ENCODE results near the gene TRIO.

TRIO gene

GRCh38 chr5:14353726-14354474, 210.8 kb downstream of the TRIO start:
- no peak for DNase-seq (ENCODE audit: low read depth, low spot score)

GRCh38 chr5:14355391-14355790, 212.2 kb downstream of the TRIO start:
- DNase-seq (ENCODE audit: low read depth, low spot score) = no peak

GRCh38 chr5:14356305-14356704, 213.2 kb downstream of the TRIO start:
- no peak for DNase-seq (ENCODE audit: low read depth, low spot score)

- DNase-seq (ENCODE audit: low read depth, low spot score) = no peak
These were observed 214.3 kb downstream of the TRIO start for GRCh38 chr5:14357441-14357840.

GRCh38 chr5:14357851-14358250, 214.7 kb downstream of the TRIO start:
- no peak for DNase-seq (ENCODE audit: low read depth, low spot score)

- DNase-seq (ENCODE audit: low read depth, low spot score) = no peak
These were observed 215.4 kb downstream of the TRIO start for GRCh38 chr5:14358536-14358935.

GRCh38 chr5:14359069-14360043, 216.2 kb downstream of the TRIO start:
- no peak for DNase-seq (ENCODE audit: low read depth, low spot score)

GRCh38 chr5:14362491-14362890, 219.3 kb downstream of the TRIO start:
- no peak for DNase-seq (ENCODE audit: low read depth, low spot score)

GRCh38 chr5:14364096-14364495, 221.0 kb downstream of the TRIO start:
- no peak for DNase-seq (ENCODE audit: low read depth, low spot score)

GRCh38 chr5:14364576-14365472, 221.7 kb downstream of the TRIO start:
- no peak for DNase-seq (ENCODE audit: low read depth, low spot score)

GRCh38 chr5:14365831-14366430, 222.8 kb downstream of the TRIO start:
- DNase-seq (ENCODE audit: low read depth, low spot score) = no peak

GRCh38 chr5:14366763-14367162, 223.6 kb downstream of the TRIO start:
- DNase-seq (ENCODE audit: low read depth, low spot score) = no peak

- no peak for DNase-seq (ENCODE audit: low read depth, low spot score)
These were observed 224.2 kb downstream of the TRIO start for GRCh38 chr5:14367364-14367763.

- DNase-seq (ENCODE audit: low read depth, low spot score) = no peak
These were observed 226.6 kb downstream of the TRIO start for GRCh38 chr5:14369780-14370179.

- DNase-seq (ENCODE audit: low read depth, low spot score) = no peak
These were observed 227.2 kb downstream of the TRIO start for GRCh38 chr5:14370386-14370785.

GRCh38 chr5:14373685-14374084, 230.5 kb downstream of the TRIO start:
- DNase-seq (ENCODE audit: low read depth, low spot score) = no peak

- DNase-seq (ENCODE audit: low read depth, low spot score) = no peak
These were observed 231.0 kb downstream of the TRIO start for GRCh38 chr5:14374100-14374499.

GRCh38 chr5:14376789-14377188, 233.6 kb downstream of the TRIO start:
- DNase-seq (ENCODE audit: low read depth, low spot score) = no peak

- DNase-seq (ENCODE audit: low read depth, low spot score) = no peak
These were observed 236.8 kb downstream of the TRIO start for GRCh38 chr5:14379739-14380497.

GRCh38 chr5:14380712-14381111, 237.6 kb downstream of the TRIO start:
- DNase-seq (ENCODE audit: low read depth, low spot score) = no peak

GRCh38 chr5:14382640-14383039, 239.5 kb downstream of the TRIO start:
- no peak for DNase-seq (ENCODE audit: low read depth, low spot score)
